Effector CD8-positive, alpha-beta T cell (primary cell): ENCODE data around the gene RPL37A.

Experiments
- DNase-seq: peaks from one replicate; lab custom pipeline; 2025; lab: John Stamatoyannopoulos, UW

RPL37A gene

GRCh38 chr2:216546641-216547403 is 48.2 kb downstream of the RPL37A start:
- no peak for DNase-seq

GRCh38 chr2:216548901-216549331 is 50.3 kb downstream of the RPL37A start:
- no peak for DNase-seq

GRCh38 chr2:216549926-216550690 is 51.5 kb downstream of the RPL37A start:
- no peak for DNase-seq

- DNase-seq = no peak
Observed at GRCh38 chr2:216551234-216552068, 52.8 kb downstream of the RPL37A start.

GRCh38 chr2:216553093-216553478 is 54.4 kb downstream of the RPL37A start:
- no peak for DNase-seq
